Ectodermal cell (in vitro differentiated cells): Measurements from ENCODE around the gene CANT1.

Experiments used
- H3K27ac ChIP-seq: 2 replicates; pipeline ENCODE4 v1.7.0; 2013; ENCODE audit warnings: mild to moderate bottlenecking, low read depth, low read length; ENCODE audit not compliant: insufficient read depth, poor library complexity, severe bottlenecking
- H3K27me3 ChIP-seq: 2 replicates; pipeline ENCODE4 v1.7.0; 2013; ENCODE audit warnings: mild to moderate bottlenecking, low read length; ENCODE audit not compliant: insufficient read depth, control insufficient read depth, poor library complexity, severe bottlenecking
- H3K36me3 ChIP-seq: one replicate; pipeline ENCODE4 v1.7.0; 2013; ENCODE audit warnings: low read length; ENCODE audit not compliant: control insufficient read depth, insufficient read depth
- H3K4me1 ChIP-seq: one replicate; pipeline ENCODE4 v1.7.0; 2013; ENCODE audit warnings: low read length; ENCODE audit not compliant: control insufficient read depth, insufficient read depth
- H3K4me3 ChIP-seq: 2 replicates; pipeline ENCODE4 v1.7.0; 2013; ENCODE audit warnings: low read depth, low read length, control low read depth; ENCODE audit not compliant: insufficient read depth
- H3K9me3 ChIP-seq: 2 replicates; pipeline ENCODE4 v1.7.0; 2013; ENCODE audit warnings: mild to moderate bottlenecking, low read length, moderate library complexity; ENCODE audit not compliant: control insufficient read depth
- WGBS, 2 experiments: methylation state at CpG; one replicate each; pipeline ENCODE4 v1.1.7; 2013; ENCODE audit warnings: missing lambda C conversion rate in 2 of 2; 5-methylcytosine and 5-hydroxymethylcytosine counted together

Gene CANT1

DNA sequence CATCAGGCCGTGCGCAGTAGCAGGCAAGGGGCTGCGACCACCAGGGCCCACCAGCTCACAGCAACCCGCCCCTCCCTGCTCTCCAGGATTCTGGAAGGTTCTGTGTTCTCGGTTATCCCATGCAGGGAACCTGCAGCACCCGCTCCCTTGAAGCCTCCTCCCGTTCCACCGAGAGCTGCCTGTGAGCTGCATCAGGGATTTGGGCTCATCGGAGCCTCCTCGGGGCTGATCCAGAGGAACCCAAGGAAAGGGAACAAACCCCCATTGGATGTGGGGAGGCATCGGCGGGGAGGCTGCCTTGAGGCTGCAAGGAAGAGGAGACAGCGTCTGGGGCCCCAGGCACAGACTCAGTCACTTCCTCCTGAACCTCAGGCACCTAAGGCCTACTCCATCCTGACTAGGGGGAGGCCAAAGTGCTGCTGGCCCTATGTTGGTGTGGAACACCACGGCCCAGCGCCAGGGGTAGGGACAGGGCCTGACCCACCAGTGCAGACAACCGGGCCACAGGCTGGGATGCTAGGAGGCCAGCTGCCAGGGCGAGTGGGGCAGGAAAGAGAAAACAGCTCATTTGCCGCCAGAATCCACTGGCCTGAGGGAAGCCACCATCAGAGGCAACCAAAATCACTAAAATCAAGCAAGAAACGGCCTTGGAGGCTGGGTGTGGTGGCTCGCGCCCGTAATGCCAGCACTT is 15.4 kb downstream of the CANT1 start:
- H3K9me3 ChIP-seq, result no peaks in the 10 kb centered on the region
- H3K4me3 ChIP-seq, result no peak overlapping the region
- no peaks in the 10 kb centered on the region for H3K4me1 ChIP-seq
- H3K27me3 ChIP-seq, result no peaks in the 10 kb centered on the region
- H3K36me3 ChIP-seq, result peaks cover 18% of the 10 kb centered on the region
- 93 to 95% methylated on average over 22 of the region's 22 CpGs for WGBS, 2 experiments
- no peak overlapping the region for H3K27ac ChIP-seq

DNA sequence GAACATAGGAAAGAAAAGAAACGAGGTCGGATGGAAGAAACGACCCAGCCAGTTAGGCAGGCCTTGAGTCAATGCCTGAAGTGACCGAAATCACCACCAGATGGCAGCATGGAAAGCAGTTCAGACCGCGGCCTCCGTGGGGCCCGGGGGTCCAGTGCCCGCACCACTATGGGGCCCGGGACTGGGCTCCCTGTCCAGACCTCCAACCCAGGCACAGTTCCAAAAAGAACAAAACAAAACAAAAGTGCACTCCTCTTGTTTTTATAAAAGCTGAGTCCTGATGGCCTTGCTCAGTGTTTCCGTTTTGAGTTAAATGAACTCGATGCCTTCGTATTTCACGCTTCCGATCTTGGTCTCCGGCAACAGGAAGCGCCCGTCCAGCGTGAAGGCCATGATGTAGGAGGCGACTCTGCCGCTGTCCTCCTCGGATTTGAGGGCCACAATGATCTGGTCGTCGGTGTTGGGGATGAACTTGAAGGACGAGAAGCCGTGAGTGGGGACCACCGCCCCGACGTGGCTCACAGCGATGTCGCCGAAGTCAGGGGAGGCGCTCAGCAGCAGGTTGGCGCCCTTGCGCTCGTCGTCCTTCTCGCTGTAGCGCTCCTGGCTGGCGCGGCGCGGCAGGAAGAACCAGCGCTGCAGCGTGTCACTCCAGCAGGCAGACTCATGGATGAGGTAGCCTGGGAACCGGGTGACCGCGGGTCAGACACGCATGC is 16.2 kb downstream of the CANT1 start:
- H3K36me3 ChIP-seq, result peaks cover 18% of the 10 kb centered on the region
- WGBS, 2 experiments, result 86 to 87% methylated on average over 49 of the region's 49 CpGs
- H3K9me3 ChIP-seq, result no peaks in the 10 kb centered on the region
- H3K4me3 ChIP-seq, result no peak overlapping the region
- H3K27me3 ChIP-seq, result no peaks in the 10 kb centered on the region
- H3K27ac ChIP-seq, result no peak overlapping the region
- H3K4me1 ChIP-seq, result no peaks in the 10 kb centered on the region

DNA sequence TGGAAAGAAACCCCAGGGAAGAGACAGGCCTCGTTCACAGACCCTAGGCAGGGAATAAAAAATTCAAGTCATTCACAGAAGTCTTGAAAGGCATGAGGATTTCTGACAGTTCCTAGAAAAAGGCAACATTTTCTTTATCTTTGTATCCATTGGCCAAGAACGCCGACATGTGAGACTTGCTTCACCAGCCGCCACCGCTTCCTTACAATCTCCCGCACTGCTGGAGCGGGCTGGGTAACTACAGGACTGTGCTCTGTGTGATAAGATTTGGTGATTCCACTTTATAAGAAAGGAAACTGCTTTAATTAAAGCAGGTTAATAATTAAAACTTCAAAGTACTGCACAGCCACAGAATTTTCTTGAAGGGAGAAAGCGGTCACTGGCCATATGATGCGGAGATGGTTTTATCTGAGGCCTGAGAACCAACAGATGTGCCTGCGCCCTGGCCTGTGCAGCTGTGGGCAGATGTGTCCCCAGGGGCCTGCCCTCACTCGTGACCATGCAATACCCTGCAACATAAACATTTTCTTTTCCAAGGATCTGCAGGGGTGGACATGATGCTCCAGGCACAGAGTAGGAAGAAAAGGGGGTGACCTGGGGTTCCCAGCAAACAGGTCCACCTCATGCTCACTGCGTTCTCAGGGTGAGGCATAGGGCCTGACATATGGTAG is 16.9 kb downstream of the CANT1 start:
- Histone ChIP-seq H3K27ac (no peak overlapping the region), H3K4me3 (no peak overlapping the region), H3K27me3 (no peaks in the 10 kb centered on the region), H3K4me1 (no peaks in the 10 kb centered on the region), H3K36me3 (peaks cover 18% of the 10 kb centered on the region), H3K9me3 (no peaks in the 10 kb centered on the region)
- 94% methylated on average over 12 of the region's 12 CpGs for WGBS, 2 experiments

DNA sequence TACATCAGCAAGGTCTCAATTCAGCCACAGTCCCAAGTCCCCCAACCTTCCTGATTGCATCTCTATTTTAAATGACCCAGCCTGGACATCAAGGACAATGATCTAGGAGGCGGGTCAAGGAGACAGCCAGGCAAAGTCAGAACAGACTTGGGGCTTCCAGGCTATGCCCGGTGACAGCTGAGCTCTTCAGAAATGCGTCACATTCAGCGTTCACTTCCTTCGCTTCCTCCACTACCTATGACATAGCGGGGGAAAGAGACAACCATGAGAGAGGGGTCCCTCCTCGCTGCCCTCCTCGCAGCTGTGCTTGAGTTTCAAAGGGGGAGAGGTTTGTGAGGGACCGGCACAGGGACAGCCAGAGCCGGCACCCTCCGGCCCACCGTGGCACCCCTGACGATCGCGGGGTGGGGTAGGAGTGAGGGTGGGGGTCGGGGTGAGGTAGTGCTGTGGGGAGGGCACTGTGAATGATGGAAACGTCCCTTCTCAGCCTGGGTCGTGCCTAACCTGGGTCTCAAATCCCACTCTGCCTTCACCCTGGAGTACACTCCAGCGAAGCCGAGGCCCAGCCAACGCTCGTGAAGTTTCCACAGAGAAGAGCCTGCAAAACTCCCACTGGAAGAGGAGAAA is 17.5 kb downstream of the CANT1 start:
- Histone ChIP-seq H3K4me1 (peaks cover under 1% of the 10 kb centered on the region), H3K36me3 (peaks cover 18% of the 10 kb centered on the region)
- 96 to 97% methylated on average over 22 of the region's 22 CpGs for WGBS, 2 experiments

DNA sequence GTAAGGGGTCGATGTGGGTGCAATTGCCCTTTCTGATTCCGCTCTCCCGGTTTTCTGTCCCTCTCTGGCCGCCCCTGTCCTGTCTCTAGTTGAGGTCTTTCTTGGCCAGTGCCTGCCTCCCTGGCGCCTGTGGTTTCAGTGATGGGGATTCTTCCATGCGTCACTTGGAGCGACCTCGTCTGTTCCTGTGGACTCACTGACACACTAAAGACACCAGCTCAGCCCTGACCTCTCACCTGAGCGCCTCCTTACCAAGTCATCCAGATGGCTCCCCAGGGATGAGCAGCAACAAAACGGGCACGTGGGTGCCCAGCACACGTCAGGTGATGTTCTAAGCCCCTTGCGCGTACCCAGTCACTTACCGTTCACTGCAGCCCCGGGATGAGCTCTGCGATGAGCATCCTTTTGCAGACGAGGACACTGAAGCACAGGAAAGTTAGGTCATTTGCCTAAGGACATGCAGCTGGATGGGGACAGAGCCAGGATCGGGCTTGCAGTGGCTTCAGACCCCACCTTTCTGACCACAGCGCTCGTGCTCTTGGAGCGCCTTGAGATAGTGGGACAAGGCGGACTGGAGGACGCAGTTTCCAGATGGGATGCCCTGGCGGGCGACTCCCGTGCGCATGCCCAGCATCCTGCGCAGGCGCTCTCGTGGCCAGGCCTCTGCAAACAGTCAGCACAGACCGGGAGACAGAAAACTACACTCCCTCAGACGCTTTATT is 18.4 kb downstream of the CANT1 start:
- no peak overlapping the region for H3K27ac ChIP-seq
- WGBS, 2 experiments, result 95 to 96% methylated on average over 33 of the region's 33 CpGs
- H3K9me3 ChIP-seq, result no peaks in the 10 kb centered on the region
- no peaks in the 10 kb centered on the region for H3K27me3 ChIP-seq
- peaks cover 6% of the 10 kb centered on the region for H3K4me1 ChIP-seq
- peaks cover 11% of the 10 kb centered on the region for H3K36me3 ChIP-seq
- H3K4me3 ChIP-seq, result no peak overlapping the region

More for the DNA sequence above, 17.5 kb downstream of the CANT1 start:
- no peak overlapping the region for H3K4me3 ChIP-seq
- H3K27ac ChIP-seq, result no peak overlapping the region
- H3K9me3 ChIP-seq, result no peaks in the 10 kb centered on the region
- H3K27me3 ChIP-seq, result no peaks in the 10 kb centered on the region

DNA sequence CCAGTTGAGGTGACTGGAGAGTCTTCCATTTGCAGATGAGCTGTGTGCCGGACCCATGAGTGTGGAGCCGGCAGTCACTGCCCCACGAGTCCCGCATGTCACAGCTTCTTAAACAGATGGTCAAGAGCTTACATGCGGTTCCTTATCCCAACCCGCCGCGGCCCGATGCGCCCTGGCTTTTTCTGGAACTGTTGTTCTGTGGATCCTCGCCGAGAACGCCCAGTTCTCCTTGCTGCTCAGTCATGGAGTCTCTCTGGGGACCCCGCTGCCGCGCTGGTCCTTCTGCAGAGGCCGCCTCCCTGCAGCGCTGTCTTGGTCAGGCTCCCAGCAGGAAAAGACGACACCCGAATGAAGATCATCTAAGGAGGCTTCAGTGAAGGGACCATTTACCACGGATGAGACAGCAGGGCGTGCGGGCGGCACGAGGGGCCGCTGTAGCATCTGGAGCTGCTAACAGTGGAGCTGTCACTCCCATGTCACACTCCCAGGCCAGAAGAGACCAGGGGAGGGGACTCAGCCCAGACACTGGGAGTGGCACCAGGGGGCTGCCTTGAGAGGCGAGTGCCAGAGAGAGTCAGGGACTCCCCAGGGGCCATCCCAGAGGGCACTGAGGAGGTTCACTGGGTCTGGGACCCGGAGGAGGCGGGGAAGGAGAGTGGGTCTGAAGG is 19.1 kb downstream of the CANT1 start:
- H3K27me3 ChIP-seq, result no peaks in the 10 kb centered on the region
- peaks cover 6% of the 10 kb centered on the region for H3K4me1 ChIP-seq
- H3K9me3 ChIP-seq, result no peaks in the 10 kb centered on the region
- H3K4me3 ChIP-seq, result no peak overlapping the region
- 94 to 95% methylated on average over 29 of the region's 29 CpGs for WGBS, 2 experiments
- peaks cover 5% of the 10 kb centered on the region for H3K36me3 ChIP-seq
- no peak overlapping the region for H3K27ac ChIP-seq

DNA sequence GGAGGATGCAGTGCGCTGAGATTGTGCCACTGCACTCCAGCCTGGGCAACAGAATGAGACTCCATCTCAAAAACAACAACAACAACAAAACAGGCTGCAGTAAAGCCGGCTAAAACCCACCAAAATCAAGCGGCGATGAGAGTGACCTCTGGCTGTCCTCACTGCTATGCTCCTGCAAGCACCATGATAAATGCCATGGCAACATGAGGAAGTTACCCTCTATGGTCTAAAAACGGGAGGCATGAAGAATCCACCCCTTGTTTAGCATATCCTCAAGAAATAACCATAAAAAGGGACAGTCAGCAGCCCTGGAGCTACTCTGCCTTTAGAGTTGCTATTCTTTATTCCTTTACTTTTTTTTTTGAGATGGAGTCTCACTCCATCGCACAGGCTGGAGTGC is 21.4 kb downstream of the CANT1 start:
- WGBS, 2 experiments, result 92% methylated on average over 6 of the region's 6 CpGs
- H3K4me3 ChIP-seq, result no peak overlapping the region

DNA sequence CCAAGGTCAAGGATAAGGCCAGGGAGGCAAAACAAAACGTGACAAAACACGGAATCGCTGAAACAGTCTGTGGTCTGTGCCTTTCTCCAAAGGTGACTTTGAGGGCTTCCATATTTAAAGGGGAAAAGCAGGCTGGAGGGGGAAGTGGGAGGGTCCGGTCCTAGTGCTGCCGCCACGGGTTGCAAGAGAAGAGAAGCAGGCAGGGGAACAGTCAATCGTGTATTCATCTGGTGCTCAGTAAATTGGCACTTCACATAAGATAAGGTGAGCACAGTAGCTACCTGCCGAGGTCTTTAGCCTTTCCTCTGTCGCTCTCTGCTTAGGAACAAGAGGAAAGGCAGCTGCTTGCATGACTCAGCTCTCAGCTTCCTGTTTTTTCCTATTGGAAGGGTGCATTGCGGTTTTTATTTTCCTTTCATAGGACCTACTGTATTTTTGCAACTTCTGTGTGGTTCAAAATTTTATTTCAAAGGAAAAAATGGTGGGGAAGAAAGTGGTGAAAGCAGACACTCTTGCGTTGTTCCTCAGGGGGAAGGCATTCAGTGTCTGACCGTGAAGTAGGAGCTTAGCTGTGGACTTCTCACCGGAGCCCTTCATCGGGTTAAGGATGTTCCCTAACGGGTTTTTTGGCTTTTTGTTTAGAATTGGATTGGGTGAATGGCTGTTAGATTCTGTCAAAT is 22.8 kb downstream of the CANT1 start:
- H3K4me1 ChIP-seq, result peaks cover 6% of the 10 kb centered on the region
- no peak overlapping the region for H3K4me3 ChIP-seq
- WGBS, 2 experiments, result 34 to 36% methylated on average over 15 of the region's 15 CpGs
- H3K36me3 ChIP-seq, result no peaks in the 10 kb centered on the region
- no peaks in the 10 kb centered on the region for H3K9me3 ChIP-seq
- H3K27me3 ChIP-seq, result no peaks in the 10 kb centered on the region
- no peak overlapping the region for H3K27ac ChIP-seq

More for the DNA sequence above, 21.4 kb downstream of the CANT1 start:
- no peaks in the 10 kb centered on the region for H3K36me3 ChIP-seq
- no peak overlapping the region for H3K27ac ChIP-seq
- H3K9me3 ChIP-seq, result no peaks in the 10 kb centered on the region
- H3K27me3 ChIP-seq, result no peaks in the 10 kb centered on the region
- peaks cover 6% of the 10 kb centered on the region for H3K4me1 ChIP-seq

DNA sequence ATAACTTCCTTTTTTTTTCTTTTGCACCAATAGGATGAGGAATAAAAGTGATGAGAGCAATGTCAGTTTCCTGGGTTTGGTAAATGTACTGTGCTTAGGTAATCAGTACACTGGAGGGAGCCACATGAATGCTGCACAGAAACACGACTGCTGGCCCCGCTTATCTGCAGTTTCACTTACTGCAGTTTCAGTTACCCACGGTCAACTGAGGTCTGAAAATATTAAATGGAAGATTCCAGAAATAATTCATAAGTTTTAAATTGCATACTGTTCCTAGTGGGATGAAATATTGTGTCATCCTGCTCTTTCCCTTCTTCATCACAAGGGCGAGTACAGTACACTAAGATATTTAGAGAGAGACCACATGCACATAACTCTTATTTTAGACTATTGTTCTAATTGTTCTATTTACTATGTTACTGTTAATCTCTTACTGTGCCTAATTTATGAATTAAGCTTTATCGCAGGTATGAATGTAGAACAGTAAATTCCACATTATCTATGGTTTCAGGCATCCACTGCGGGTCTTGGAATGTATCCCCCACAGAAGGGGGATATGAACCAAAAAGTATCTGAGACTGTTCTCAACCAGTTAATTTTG is 23.4 kb downstream of the CANT1 start:
- 92 to 94% methylated on average over 5 to 6 of the region's 6 CpGs for WGBS, 2 experiments
- Histone ChIP-seq H3K9me3 (no peaks in the 10 kb centered on the region), H3K4me1 (peaks cover 6% of the 10 kb centered on the region), H3K27ac (no peak overlapping the region), H3K27me3 (no peaks in the 10 kb centered on the region), H3K36me3 (no peaks in the 10 kb centered on the region), H3K4me3 (no peak overlapping the region)
